ENCODE results near the gene CDC23.

CDC23 gene

DNA sequence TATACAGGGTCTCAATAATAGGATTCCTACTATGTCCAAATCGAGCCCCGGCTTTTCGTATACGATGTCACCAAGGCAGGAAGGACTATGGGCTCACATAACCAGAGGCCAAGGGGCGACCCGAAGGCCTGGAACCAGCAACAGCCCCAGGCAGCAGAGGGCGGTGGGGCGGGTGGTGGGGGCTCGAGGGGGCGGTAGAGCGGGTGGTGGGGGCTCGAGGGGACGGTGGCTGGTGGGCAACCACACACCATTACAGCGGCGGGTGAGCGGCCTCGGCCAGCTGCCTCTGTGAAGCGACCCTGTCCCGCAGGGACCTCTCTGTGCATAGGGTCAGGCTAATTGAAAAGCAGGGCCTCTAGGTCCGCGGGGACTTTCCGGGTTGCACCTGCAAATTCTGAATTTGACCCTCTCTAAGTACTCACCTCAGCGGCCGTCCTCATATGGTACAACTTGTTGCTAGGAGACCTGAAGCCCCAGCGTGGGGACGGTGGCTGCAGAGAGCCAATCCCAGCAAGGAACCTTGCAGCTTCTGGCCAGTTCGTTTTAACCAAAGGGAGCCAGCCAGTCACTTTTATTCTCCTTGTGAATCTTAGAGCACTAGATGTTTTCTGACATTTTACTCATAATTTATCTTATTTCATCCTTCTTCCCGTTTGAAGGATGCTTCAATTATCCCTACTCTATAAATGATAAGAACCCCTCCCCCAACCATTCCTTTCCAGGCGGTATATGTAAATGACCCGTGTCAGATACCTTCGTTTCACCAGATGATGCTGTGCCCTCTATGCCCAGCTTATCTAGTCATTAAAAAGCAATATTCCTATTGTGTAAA lies 74.0 kb downstream of the CDC23 start, which contains the start of gene NME5:
TSS of gene NME5 (minus strand) at position 480 of the 832 bp plus-strand sequence. CDS start 648 bp downstream, outside the sequence.
- peak; percentile 32 for DNase-seq

All from DMS79 (cell line).